ENCODE results near the gene SMG6.

Gene SMG6

DNA sequence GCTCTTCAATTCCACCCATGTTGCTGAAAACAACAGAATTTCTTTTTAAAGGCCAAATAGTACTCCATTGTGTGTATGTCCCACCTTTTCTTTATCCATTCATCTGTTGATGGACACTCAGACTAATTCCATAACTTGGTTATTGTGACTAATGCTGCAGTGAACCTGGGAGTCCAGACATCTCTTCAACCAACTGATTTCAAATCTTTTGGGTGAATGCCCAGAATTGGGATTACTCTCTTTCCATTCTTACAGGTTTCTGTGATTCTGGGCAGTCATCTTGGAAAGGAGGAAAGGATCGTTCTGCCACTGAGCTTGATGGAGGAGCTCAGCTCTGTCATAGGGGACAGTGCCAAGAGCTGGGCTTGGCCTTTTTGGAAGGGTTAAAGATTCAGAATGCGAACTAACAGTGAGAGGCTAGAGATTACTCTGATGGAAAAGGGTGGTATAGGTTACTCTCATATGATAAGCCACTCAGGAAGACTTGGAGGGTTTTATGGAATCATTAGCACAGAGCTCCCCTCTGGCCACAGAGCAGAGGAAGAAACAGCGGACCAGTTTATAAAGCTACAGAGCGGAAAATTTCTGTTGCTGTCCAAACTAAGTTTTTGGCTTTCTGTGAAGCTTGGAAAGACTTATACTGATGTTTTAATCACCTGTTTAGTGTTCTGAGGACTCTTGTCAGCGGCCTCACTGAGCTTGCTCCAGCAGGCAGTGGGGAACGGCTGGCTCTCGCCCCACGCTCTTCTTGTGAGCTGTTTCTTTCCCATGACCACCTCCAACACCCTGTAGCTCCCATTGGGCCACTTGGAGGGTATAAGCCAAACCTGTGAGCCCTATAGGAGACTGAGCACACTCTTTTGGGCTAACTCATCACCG, 200.4 kb downstream of the SMG6 start:
- no peak overlapping the region for H3K27ac ChIP-seq (ENCODE audit: extremely low read depth, low read depth, low read length)
- ChIA-PET CTCF (interaction anchor here (0.9 to 2.3 kb wide), 3 partner anchors 50 to 142 kb away, joined by 3 to 7 read pairs (median 4); no protein-coding TSS in a partner anchor), POLR2A (interaction anchor here (0.6 kb wide), 2 partner anchors 35 to 200 kb away, joined by 3 to 5 read pairs; partner anchors contain the start of genes SMG6 and SRR)
- no peaks in the 10 kb centered on the region; a peak in 1 of 3 replicates for H3K36me3 ChIP-seq (ENCODE audit: control insufficient read depth in 2 of 2, insufficient read depth in 1 of 2, low read length in 2 of 2)
- H3K4me1 ChIP-seq (ENCODE audit: control insufficient read depth, insufficient read depth, low read length), result peaks cover 13% of the 10 kb centered on the region
- no peaks in the 10 kb centered on the region for H3K9me3 ChIP-seq (ENCODE audit: control insufficient read depth, insufficient read depth, low read depth, low read length)
- no peak overlapping the region for H3K4me3 ChIP-seq (ENCODE audit: low read depth, low read length)
- peak; percentile 93 for TF ChIP-seq ZNF600 (tag by site-specific recombination; IDR thresholded peaks at IDR 0.05)
- TF ChIP-seq ATF2 (tag by site-specific recombination; IDR thresholded peaks at IDR 0.05; ENCODE audit: low read depth), result no peak
- no peak for TF ChIP-seq SP7 (tag by site-specific recombination; IDR thresholded peaks at IDR 0.05)
- peak; percentile 74 for TF ChIP-seq ZNF146 (tag by site-specific recombination; IDR thresholded peaks at IDR 0.05)
- TF ChIP-seq ZSCAN4 (tag by site-specific recombination; IDR thresholded peaks at IDR 0.05), result no peak
- no peak for TF ChIP-seq ZNF184 (tag by site-specific recombination; IDR thresholded peaks at IDR 0.05)
- peak; percentile 65 for TF ChIP-seq ZBTB17 (tag by site-specific recombination; IDR thresholded peaks at IDR 0.05)
- TF ChIP-seq ZXDB (tag by site-specific recombination; IDR thresholded peaks at IDR 0.05), result no peak
- no peak for TF ChIP-seq ZNF274 (IDR thresholded peaks at IDR 0.05; ENCODE audit: low read length)
- TF ChIP-seq ZNF274 (tag by site-specific recombination; IDR thresholded peaks at IDR 0.05; ENCODE audit: borderline replicate concordance), result no peak
- no peak for TF ChIP-seq ZNF202 (tag by site-specific recombination; IDR thresholded peaks at IDR 0.05; ENCODE audit: borderline replicate concordance)
- TF ChIP-seq ZNF549 (tag by site-specific recombination; IDR thresholded peaks at IDR 0.05), result no peak
- no peak for TF ChIP-seq GFI1B (tag by site-specific recombination; IDR thresholded peaks at IDR 0.05)
- no peak for TF ChIP-seq ZFP37 (tag by site-specific recombination; IDR thresholded peaks at IDR 0.05)
- TF ChIP-seq ZNF266 (tag by site-specific recombination; IDR thresholded peaks at IDR 0.05; ENCODE audit: low read depth), result no peak
- TF ChIP-seq INSM2 (tag by site-specific recombination; IDR thresholded peaks at IDR 0.05), result no peak
- TF ChIP-seq ZNF10 (tag by site-specific recombination; IDR thresholded peaks at IDR 0.05), result no peak
- no peak for TF ChIP-seq ZNF692 (tag by site-specific recombination; IDR thresholded peaks at IDR 0.05)
- TF ChIP-seq ZBTB6 (tag by site-specific recombination; IDR thresholded peaks at IDR 0.05), result no peak
- TF ChIP-seq ZNF791 (tag by site-specific recombination; IDR thresholded peaks at IDR 0.05), result no peak
- no peak for TF ChIP-seq FEZF1 (tag by site-specific recombination; IDR thresholded peaks at IDR 0.05)
- TF ChIP-seq, protein P1, sequence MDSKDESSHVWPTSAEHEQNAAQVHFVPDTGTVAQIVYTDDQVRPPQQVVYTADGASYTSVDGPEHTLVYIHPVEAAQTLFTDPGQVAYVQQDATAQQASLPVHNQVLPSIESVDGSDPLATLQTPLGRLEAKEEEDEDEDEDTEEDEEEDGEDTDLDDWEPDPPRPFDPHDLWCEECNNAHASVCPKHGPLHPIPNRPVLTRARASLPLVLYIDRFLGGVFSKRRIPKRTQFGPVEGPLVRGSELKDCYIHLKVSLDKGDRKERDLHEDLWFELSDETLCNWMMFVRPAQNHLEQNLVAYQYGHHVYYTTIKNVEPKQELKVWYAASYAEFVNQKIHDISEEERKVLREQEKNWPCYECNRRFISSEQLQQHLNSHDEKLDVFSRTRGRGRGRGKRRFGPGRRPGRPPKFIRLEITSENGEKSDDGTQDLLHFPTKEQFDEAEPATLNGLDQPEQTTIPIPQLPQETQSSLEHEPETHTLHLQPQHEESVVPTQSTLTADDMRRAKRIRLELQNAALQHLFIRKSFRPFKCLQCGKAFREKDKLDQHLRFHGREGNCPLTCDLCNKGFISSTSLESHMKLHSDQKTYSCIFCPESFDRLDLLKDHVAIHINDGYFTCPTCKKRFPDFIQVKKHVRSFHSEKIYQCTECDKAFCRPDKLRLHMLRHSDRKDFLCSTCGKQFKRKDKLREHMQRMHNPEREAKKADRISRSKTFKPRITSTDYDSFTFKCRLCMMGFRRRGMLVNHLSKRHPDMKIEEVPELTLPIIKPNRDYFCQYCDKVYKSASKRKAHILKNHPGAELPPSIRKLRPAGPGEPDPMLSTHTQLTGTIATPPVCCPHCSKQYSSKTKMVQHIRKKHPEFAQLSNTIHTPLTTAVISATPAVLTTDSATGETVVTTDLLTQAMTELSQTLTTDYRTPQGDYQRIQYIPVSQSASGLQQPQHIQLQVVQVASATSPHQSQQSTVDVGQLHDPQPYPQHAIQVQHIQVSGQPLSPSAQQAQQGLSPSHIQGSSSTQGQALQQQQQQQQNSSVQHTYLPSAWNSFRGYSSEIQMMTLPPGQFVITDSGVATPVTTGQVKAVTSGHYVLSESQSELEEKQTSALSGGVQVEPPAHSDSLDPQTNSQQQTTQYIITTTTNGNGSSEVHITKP (tag by site-specific recombination; IDR thresholded peaks at IDR 0.05), result peak; percentile 89
- TF ChIP-seq MYNN (tag by site-specific recombination; IDR thresholded peaks at IDR 0.05; ENCODE audit: borderline replicate concordance), result no peak
- TF ChIP-seq ZNF785 (tag by site-specific recombination; IDR thresholded peaks at IDR 0.05), result no peak
- TF ChIP-seq, protein P2, sequence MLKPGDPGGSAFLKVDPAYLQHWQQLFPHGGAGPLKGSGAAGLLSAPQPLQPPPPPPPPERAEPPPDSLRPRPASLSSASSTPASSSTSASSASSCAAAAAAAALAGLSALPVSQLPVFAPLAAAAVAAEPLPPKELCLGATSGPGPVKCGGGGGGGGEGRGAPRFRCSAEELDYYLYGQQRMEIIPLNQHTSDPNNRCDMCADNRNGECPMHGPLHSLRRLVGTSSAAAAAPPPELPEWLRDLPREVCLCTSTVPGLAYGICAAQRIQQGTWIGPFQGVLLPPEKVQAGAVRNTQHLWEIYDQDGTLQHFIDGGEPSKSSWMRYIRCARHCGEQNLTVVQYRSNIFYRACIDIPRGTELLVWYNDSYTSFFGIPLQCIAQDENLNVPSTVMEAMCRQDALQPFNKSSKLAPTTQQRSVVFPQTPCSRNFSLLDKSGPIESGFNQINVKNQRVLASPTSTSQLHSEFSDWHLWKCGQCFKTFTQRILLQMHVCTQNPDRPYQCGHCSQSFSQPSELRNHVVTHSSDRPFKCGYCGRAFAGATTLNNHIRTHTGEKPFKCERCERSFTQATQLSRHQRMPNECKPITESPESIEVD (tag by site-specific recombination; IDR thresholded peaks at IDR 0.05), result no peak
